ENCODE results near the gene INPP4A. TPM values are rescaled to one million over a fixed set of nuclear protein-coding genes. Genes with fewer than 3 reads are reported as not detected.
"Not testable (repeated sequence)": the region's sequence is repeated elsewhere in the genome, so short reads cannot be mapped to it uniquely, and the experiment has no call there.

INPP4A gene
- 10 to 100 TPM in 11 of 12 donors, not detected in 1; 12.0 to 18.1 (median 14.2) TPM for polyA plus RNA-seq (ENCODE audit: insufficient read length in 12 of 12)
- long read RNA-seq, donor 1, result 0 reads
- long read RNA-seq, donor 2, result 0 reads
- long read RNA-seq, donor 3, result 0 reads
- long read RNA-seq, donor 4, partial matches to known transcripts, result 0 of 1 reads
- long read RNA-seq, donor 4, other reads (novel, unspliced or antisense), result 0 of 1 reads
- long read RNA-seq, donor 5, partial matches to known transcripts, result 0 of 1 reads
- long read RNA-seq, donor 5, other reads (novel, unspliced or antisense), result 0 of 1 reads
- long read RNA-seq, donor 6, result 0 reads
- long read RNA-seq, donor 7, result 0 reads
- long read RNA-seq, donor 8, result 0 reads
- long read RNA-seq, donor 9, partial matches to known transcripts, result 0 of 1 reads
- long read RNA-seq, donor 9, other reads (novel, unspliced or antisense), result 0 of 1 reads
- long read RNA-seq, donor 10, result 0 reads
- long read RNA-seq, donor 11, partial matches to known transcripts, result 0 of 1 reads
- long read RNA-seq, donor 11, other reads (novel, unspliced or antisense), result 0 of 1 reads

GRCh38 chr2:98444436-98445176, at the start of gene INPP4A:
Gene INPP4A (plus strand): TSS chr2:98444858. CDS start chr2:98520049, 75,191 bp downstream.
- peak; percentile 68 for DNase-seq

- DNase-seq, result no peak
Observed at GRCh38 chr2:98395977-98396376, 48.7 kb upstream of the INPP4A start.

GRCh38 chr2:98396745-98397355, 47.8 kb upstream of the INPP4A start:
- DNase-seq, result no peak

GRCh38 chr2:98399140-98399539, 45.5 kb upstream of the INPP4A start:
- no peak for DNase-seq

- DNase-seq, result no peak
Observed at GRCh38 chr2:98403878-98404277, 40.8 kb upstream of the INPP4A start.

- DNase-seq, result no peak
Observed at GRCh38 chr2:98404556-98405250, 40.0 kb upstream of the INPP4A start.

GRCh38 chr2:98405301-98405700, 39.4 kb upstream of the INPP4A start:
- no peak for DNase-seq

- no peak for DNase-seq
Observed at GRCh38 chr2:98408155-98408554, 36.5 kb upstream of the INPP4A start.

GRCh38 chr2:98412751-98413458, 31.8 kb upstream of the INPP4A start:
- peak; percentile 61 for DNase-seq

- DNase-seq, result not testable (repeated sequence)
Observed at GRCh38 chr2:98414246-98414645, 30.4 kb upstream of the INPP4A start.

- not testable (repeated sequence) for DNase-seq
Observed at GRCh38 chr2:98415719-98416248, 28.9 kb upstream of the INPP4A start.

GRCh38 chr2:98416383-98417159, 28.1 kb upstream of the INPP4A start:
- DNase-seq, result no peak

- no peak for DNase-seq
Observed at GRCh38 chr2:98419544-98419943, 25.1 kb upstream of the INPP4A start.

- peak; percentile 2 for DNase-seq
Observed at GRCh38 chr2:98419977-98420725, 24.5 kb upstream of the INPP4A start.

GRCh38 chr2:98422449-98422848, 22.2 kb upstream of the INPP4A start:
- no peak for DNase-seq

- no peak for DNase-seq
Observed at GRCh38 chr2:98426771-98427170, 17.9 kb upstream of the INPP4A start.

- no peak for DNase-seq
Observed at GRCh38 chr2:98432145-98432544, 12.5 kb upstream of the INPP4A start.

- no peak for DNase-seq
Observed at GRCh38 chr2:98433363-98433964, 11.2 kb upstream of the INPP4A start.

- no peak for DNase-seq
Observed at GRCh38 chr2:98434492-98434891, 10.2 kb upstream of the INPP4A start.

Measured in muscle of arm (tissue), 14 donors.